Measurements from ENCODE around the gene BCL2L12.

- TF ChIP-seq TARDBP (IDR thresholded peaks at IDR 0.05) (no peak), PKNOX1 (IDR thresholded peaks at IDR 0.05) (no peak), SUZ12 (IDR thresholded peaks at IDR 0.05) (no peak), NFRKB (IDR thresholded peaks at IDR 0.05) (no peak), FOXA1 (IDR thresholded peaks at IDR 0.05) (no peak), LEF1 (IDR thresholded peaks at IDR 0.05; ENCODE audit: borderline replicate concordance) (no peak), FOXK2 (IDR thresholded peaks at IDR 0.05) (no peak), FOXM1 (IDR thresholded peaks at IDR 0.05; ENCODE audit: borderline replicate concordance) (no peak)
These were observed 29.4 kb upstream of the BCL2L12 start for GRCh38 chr19:49636233-49636932.
